ENCODE data around the gene RPTOR. TPM values are rescaled to one million over a fixed set of nuclear protein-coding genes. Genes with fewer than 3 reads are reported as not detected.

RPTOR gene
- polyA plus RNA-seq, 1 donor from 2014 or later: 8.0 TPM

- Histone ChIP-seq H3K79me2 (replicated peaks; ENCODE audit: insufficient read depth, low read length) (no peaks in the 10 kb centered on the region), H3K27me3 (ENCODE audit: insufficient read depth, low read depth, low read length) (no peaks in the 10 kb centered on the region), H3K9ac (ENCODE audit: low read length) (no peak overlapping the region), H4K20me1 (ENCODE audit: insufficient read depth) (no peaks in the 10 kb centered on the region), H3K27ac (ENCODE audit: low read length) (no peak overlapping the region), H3K4me2 (ENCODE audit: low read length) (no peak overlapping the region), H3K9me3 (ENCODE audit: low read length) (no peaks in the 10 kb centered on the region), H3K36me3 (ENCODE audit: insufficient read depth, low read length) (no peaks in the 10 kb centered on the region), H3K9me2 (ENCODE audit: insufficient read depth, low read length) (no peaks in the 10 kb centered on the region), H3F3A (ENCODE audit: insufficient read depth, low read length, poor library complexity, severe bottlenecking) (no peaks in the 10 kb centered on the region), H2AFZ (ENCODE audit: low read depth, low read length) (no peak overlapping the region), H3K4me3 (ENCODE audit: low read length) (no peak overlapping the region)
- TF ChIP-seq EP300 (conservative IDR thresholded peaks at IDR 0.05; ENCODE audit: poor library complexity, severe bottlenecking): no peak
These were observed 148.4 kb downstream of the RPTOR start for GRCh38 chr17:80692931-80693467.

GRCh38 chr17:80693511-80693910, 148.9 kb downstream of the RPTOR start:
- Histone ChIP-seq H4K20me1 (ENCODE audit: insufficient read depth) (no peaks in the 10 kb centered on the region), H3K27ac (ENCODE audit: low read length) (no peak overlapping the region), H3K9me2 (ENCODE audit: insufficient read depth, low read length) (no peaks in the 10 kb centered on the region), H3K79me2 (replicated peaks; ENCODE audit: insufficient read depth, low read length) (no peaks in the 10 kb centered on the region), H3K4me3 (ENCODE audit: low read length) (no peak overlapping the region), H3K9me3 (ENCODE audit: low read length) (no peaks in the 10 kb centered on the region), H3F3A (ENCODE audit: insufficient read depth, low read length, poor library complexity, severe bottlenecking) (no peaks in the 10 kb centered on the region), H3K9ac (ENCODE audit: low read length) (no peak overlapping the region), H3K36me3 (ENCODE audit: insufficient read depth, low read length) (no peaks in the 10 kb centered on the region), H3K27me3 (ENCODE audit: insufficient read depth, low read depth, low read length) (no peaks in the 10 kb centered on the region), H2AFZ (ENCODE audit: low read depth, low read length) (no peak overlapping the region), H3K4me2 (ENCODE audit: low read length) (no peak overlapping the region)
- TF ChIP-seq MXI1 (conservative IDR thresholded peaks at IDR 0.05; ENCODE audit: poor library complexity, severe bottlenecking): no peak
- no peak for TF ChIP-seq EP300 (conservative IDR thresholded peaks at IDR 0.05; ENCODE audit: poor library complexity, severe bottlenecking)
- TF ChIP-seq REST (IDR thresholded peaks at IDR 0.05; ENCODE audit: borderline replicate concordance): no peak
- no peak for TF ChIP-seq CTCF (IDR thresholded peaks at IDR 0.05; ENCODE audit: poor library complexity, severe bottlenecking)
- TF ChIP-seq SMC3 (conservative IDR thresholded peaks at IDR 0.05; ENCODE audit: poor library complexity): no peak
- no peak for TF ChIP-seq RAD21 (conservative IDR thresholded peaks at IDR 0.05)
- TF ChIP-seq POLR2AphosphoS5 (IDR thresholded peaks at IDR 0.05): no peak
- no peak for TF ChIP-seq TAF1 (IDR thresholded peaks at IDR 0.05; ENCODE audit: low read depth)
- no peak for TF ChIP-seq EZH2 (IDR thresholded peaks at IDR 0.05; ENCODE audit: borderline replicate concordance, insufficient read depth, low read length, poor library complexity, severe bottlenecking)
